Stimulated activated CD8-positive, alpha-beta memory T cell treated with anti-CD3 and anti-CD28 coated beads, Interleukin-15, amount 100 ng/mL, for 48 hours (primary cell): Measurements from ENCODE around the gene C3orf20.

ENCODE experiments used
- DNase-seq, 2 donors: peaks; one replicate each; pipeline ENCODE4 v3.0.0-alpha.2; 2020; ENCODE audit warnings: low read depth in 2 of 2

Gene C3orf20

DNA sequence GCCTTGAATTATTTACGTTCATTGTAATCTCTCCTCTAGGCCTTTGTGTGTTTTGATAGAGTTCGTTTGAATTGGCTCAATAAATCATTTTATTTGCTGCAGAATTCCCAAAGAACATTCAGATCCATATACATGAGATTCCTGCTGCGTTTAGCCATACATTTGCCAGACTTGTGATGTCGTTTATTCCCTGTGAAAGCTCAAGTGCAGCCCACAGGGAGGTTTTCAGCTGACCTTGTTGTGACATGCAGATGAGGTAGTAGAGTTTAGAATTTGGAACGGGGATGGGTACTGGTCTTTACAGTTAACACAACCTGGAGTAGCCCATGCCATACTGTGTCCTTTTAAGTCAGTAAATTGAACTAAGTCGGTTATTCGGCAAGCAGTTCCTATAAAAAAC is at the start of gene C3orf20:
C3orf20 (plus strand) TSS at position 301 of the 400 bp plus-strand sequence. CDS start 7,573 bp downstream, outside the sequence.
- no peak for DNase-seq

GRCh38 chr3:14625443-14625842 is 49.5 kb upstream of the C3orf20 start:
- DNase-seq = no peak

GRCh38 chr3:14627815-14628214 is 47.1 kb upstream of the C3orf20 start:
- no peak for DNase-seq

DNA sequence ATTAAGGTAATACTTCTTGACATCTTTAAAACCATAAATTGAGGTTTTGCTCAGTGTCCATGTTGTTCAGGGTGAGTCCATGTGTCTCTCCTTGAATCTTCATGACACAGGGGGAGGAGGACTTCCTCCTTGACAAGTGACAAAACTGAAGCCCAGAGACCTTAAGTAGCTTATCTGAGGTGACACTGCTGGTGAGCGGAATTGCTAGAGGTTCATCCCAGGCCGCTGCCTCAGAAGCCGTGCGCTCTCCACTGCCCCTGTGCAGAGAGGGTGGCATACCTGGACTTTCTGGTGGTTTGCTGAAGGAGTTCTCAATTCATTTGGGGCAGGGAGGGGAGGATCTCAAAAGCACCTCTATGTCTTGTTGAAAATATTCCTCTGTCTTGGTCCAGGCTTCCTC is 46.5 kb upstream of the C3orf20 start:
- DNase-seq = no peak

DNA sequence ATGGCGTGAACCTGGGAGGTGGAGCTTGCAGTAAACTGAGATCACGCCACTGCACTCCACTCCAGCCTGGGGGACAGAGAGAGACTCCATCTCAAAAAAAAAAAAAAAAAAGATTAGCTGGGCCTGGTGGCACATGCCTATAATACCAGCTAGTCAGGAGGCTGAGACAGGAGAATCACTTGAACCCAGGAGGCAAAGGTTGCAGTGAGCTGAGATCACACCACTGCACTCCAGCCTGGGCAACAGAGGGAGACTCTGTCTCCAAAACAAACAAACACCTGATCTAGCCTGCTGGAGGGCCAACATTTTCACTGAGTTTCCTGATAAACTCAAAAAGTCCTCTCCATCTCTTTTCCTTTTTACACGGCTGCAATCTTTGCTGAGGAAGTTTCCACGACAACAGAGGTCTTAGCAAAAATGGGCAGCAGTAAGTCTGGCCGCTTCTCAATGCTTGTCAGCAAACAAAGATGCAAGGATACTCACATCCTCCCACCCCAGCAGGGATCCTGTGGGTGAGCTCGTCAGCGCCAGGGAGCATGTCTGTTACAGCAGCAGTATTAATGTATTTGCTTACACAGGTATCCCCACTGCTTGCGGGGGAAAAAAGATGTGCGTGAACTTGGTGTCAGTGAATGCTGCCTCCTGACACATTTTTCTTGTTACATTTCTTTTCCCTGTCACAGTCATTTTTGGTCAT is 44.4 kb upstream of the C3orf20 start:
- DNase-seq = no peak

DNA sequence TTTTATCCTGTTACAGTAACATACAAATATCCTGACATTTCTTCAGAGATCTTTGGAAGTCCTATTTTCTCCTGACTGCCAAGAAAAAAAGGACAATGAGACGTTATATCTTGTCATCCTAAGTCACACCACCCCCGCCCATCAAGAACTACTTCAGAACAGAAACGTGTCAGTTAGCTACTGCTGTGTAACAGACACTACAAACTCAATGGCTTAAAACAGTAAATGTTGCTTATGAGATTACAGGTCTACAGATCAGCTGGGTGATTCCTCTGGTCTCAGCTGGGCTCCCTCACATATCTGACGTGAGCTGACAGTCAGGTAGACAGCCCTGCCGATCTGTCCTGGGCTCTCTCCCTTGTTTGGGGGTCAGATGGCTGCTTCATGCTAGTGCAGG is 43.8 kb upstream of the C3orf20 start:
- no peak for DNase-seq

- DNase-seq = no peak
These were observed 43.1 kb upstream of the C3orf20 start for GRCh38 chr3:14631687-14632441.

DNA sequence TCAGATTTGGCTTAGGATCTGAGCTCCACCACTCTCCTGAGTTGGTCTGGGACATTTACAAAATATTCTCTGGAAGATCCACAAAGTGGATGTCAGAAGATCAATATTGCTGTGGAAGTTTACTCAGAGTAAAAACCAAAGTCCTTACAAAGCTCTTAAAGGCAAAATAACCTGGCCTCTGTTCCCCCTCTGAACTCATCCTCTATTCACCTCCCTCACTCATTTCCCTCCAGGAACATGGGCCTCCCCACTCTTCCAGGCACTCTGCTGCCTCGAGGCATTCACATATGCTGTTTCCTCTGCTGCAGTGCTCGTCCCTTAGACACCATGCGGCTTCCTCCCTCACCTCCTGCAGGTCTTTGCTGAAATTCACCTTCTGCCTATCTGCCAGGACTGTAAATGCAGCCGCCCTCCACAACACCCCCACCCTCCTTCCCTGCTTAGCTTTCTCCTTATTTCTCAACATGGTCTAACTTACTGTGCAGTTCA is 42.5 kb upstream of the C3orf20 start:
- no peak for DNase-seq

DNA sequence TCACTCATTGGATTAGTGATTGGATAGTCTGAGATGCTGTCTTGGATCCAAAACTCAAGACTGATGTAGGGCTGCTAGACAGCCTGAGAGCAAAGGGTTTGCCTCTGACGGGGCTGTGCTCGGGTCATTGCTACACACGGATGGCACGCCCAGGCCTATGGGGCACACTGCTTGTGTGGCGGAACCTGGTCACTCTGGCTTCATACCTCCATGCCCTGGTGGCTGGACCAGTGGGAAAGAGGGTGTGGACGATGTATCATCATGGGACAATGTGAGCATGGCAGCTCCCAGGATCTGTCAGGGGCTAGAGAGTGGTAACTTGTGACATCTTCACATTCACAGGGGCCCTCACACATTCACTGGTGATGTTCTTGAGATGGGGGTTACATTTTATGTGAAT is 41.5 kb upstream of the C3orf20 start:
- no peak for DNase-seq

DNA sequence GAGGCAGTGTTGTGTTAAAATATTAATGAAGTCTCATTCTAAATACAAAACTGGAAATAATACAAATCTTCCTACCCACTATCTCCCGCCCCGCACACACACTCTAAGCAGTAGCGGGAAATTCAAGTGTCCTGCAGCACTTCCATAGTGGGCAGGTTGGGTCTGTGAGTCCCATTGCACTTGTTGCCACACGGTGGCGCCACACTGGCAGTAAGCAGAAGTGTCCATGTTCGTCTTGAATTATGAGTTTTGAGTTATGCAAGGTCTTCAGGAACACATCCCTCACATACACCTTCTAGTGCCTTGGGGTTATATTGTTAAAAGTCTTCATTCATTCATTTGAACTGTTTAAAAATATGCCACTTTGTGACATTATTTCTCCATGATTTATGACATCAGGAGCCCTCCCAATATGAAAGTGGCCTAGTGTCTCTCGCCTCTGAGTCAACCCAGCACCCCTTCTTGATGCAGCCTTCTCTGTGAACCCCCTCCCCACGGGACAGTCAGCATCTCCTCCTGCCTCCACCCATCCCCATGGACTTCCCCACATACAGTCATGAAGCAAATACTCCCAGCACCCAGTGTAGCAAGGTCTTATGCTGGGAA is 41.0 kb upstream of the C3orf20 start:
- DNase-seq = peak; percentile 17 to 26

GRCh38 chr3:14634763-14635400 is 40.1 kb upstream of the C3orf20 start:
- no peak for DNase-seq

DNA sequence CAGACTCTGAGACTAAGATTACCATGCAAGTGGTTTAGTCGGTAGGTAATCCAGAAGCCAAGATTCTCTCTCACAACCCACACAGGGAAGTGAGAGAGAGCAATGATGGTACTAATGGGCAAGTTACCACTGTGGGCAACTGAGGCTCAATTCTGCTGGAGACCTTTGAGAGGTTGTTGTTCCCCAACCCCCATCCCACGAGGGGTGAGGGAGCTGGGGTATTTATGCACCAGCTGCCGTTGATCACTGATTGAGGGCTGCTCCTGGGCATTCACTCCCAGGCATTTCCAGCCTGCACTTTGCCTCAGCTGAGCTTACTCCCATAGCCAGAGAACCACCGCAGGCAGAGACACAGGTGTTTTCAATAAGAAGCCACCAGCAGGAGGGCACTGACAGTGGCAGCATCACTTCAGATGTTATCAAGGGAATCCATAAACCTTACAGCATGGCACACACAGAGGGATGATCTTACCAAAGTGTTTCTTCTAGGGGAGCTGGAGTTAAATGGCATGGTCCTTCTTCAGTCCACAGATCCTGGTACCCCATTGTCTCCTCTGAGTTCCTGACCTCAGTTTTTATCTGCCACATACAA is 38.3 kb upstream of the C3orf20 start:
- DNase-seq = no peak

DNA sequence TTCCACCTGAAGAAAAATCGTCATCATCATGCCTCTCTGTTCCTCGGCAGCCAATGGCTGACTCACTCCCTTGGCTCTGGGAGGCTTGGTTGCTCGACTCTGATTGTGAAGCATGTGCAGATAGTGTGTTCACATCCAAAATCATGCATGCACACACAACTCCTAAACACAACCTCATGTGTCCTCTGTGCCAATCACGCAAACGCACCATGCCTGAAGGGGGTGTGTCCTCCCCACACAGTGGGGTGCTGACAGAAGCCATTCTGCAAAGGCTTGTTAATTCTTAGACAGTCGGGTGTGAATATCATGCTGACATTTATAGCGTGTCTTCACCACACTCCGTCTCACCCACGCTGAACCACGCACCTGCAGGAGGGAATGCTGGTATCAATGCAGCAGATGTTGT is 34.8 kb upstream of the C3orf20 start:
- no peak for DNase-seq

GRCh38 chr3:14640734-14641133 is 34.2 kb upstream of the C3orf20 start:
- no peak for DNase-seq

DNA sequence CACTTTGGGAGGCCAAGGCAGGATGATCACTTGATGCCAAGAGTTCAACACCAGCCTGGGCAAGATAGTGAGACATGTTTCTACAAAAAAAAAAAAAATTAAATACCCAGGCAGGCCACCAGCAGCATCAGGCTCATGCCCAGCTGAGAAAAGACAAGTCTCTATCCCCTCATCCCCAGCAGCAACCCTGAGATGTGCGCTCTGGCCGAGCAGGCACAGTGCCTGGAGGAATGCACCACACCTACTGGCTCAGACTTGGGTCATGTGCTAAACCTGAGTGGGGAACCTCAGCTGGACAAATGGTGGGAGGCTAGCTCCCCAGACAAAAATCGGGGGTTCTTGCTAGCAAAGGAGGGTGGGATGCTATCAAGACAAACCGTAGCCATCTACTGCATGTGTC is 33.6 kb upstream of the C3orf20 start:
- DNase-seq = no peak

GRCh38 chr3:14645453-14645852 is 29.5 kb upstream of the C3orf20 start:
- DNase-seq = no peak

DNA sequence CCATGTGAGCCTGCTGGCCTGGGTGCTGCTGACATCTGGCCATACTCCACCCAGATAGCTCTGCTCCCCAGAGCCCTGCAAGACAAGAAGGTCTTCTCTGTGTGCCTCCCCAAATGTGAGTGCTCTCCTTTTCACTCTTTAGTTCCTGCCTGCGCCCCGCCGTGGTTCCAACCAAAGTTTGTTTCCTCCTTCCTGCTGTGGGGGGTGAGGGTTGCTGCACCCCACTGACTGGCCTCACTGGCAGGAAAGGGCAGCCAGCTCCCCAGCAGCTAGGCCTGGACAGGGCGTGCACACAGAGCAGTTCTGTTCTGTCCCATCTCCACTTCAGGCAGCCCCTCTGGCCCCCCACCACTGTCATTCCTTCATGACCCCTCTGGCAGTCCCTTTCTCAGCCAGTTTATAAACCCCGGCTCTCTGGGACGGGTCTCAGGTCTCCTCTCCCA is 28.8 kb upstream of the C3orf20 start:
- no peak for DNase-seq

- no peak for DNase-seq
These were observed 28.1 kb upstream of the C3orf20 start for GRCh38 chr3:14646589-14647413.

DNA sequence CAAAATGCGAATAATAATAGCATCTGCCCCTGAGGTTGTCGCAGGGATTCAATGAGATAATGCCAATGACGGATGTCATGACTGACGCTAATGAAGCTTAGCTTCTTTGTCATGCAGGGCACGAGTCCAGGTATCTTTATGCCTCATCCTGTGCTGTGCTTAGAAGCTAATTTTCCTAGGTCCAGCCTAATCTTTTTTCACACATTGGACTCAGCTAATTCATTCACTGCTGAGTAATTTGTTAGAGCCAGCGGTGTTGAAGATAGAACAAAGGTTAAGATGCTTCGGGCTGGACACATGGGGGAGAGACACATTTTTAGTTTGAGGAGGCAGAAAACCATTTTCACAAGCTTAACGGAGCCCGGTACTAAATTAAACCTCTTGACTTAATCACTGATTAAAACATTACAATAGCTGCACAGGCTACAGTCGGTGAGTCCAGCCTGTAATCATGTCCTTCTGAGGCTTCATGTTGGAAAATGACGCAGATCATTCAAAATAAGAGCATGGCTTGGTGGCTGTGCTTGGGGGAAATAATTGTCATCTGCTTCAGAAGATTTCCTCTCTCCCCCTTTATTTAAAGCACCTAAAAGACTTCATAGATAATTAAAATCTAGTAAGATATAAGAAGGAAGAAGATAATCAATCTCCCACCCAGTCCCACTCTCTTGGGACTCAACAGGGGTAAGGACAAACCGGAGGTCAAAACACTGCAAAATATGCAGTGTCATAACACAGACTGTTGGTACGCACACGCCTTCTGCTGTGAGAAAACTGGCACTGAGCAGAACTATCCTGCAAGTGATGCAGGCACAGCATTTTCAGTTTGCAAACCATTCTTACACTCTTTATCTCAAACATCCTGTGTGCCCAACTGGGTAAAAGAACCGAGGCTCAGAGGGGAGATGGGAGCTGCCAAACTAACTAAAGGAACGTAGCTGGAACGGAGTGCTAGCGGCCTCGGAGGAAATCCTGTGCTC is 26.7 kb upstream of the C3orf20 start:
- no peak for DNase-seq

GRCh38 chr3:14649466-14649865 is 25.5 kb upstream of the C3orf20 start:
- no peak for DNase-seq
